Measurements from ENCODE around the gene MYLK. TPM values are rescaled to one million over a fixed set of nuclear protein-coding genes. Genes with fewer than 3 reads are reported as not detected.
A peak's percentile ranks its signal among the peaks of the same experiment; 100 is the strongest.

Gene MYLK
- polyA plus RNA-seq, 3 donors, result 125 to 143 (median 136) TPM

- DNase-seq (ENCODE audit: extremely low read depth in 1 of 11, low read depth in 9 of 11, low spot score in 4 of 11), result no peak
Measured at GRCh38 chr3:123682302-123682701, 201.8 kb downstream of the MYLK start.

- DNase-seq (ENCODE audit: extremely low read depth in 1 of 11, low read depth in 9 of 11, low spot score in 4 of 11), result no peak
Measured at GRCh38 chr3:123679712-123680386, 204.3 kb downstream of the MYLK start.

GRCh38 chr3:123678108-123678511, 206.0 kb downstream of the MYLK start:
- DNase-seq (ENCODE audit: extremely low read depth in 1 of 11, low read depth in 9 of 11, low spot score in 4 of 11), result no peak

GRCh38 chr3:123672429-123673146, 211.5 kb downstream of the MYLK start:
- no peak for DNase-seq (ENCODE audit: extremely low read depth in 1 of 11, low read depth in 9 of 11, low spot score in 4 of 11)

- no peak for DNase-seq (ENCODE audit: extremely low read depth in 1 of 11, low read depth in 9 of 11, low spot score in 4 of 11)
Measured at GRCh38 chr3:123670743-123671142, 213.4 kb downstream of the MYLK start.

- no peak for DNase-seq (ENCODE audit: extremely low read depth in 1 of 11, low read depth in 9 of 11, low spot score in 4 of 11)
Measured at GRCh38 chr3:123668906-123669305, 215.2 kb downstream of the MYLK start.

GRCh38 chr3:123667784-123668183, 216.3 kb downstream of the MYLK start:
- no peak for DNase-seq (ENCODE audit: extremely low read depth in 1 of 11, low read depth in 9 of 11, low spot score in 4 of 11)

- no peak for DNase-seq (ENCODE audit: extremely low read depth in 1 of 11, low read depth in 9 of 11, low spot score in 4 of 11)
Measured at GRCh38 chr3:123664753-123665152, 219.4 kb downstream of the MYLK start.

- no peak for DNase-seq (ENCODE audit: extremely low read depth in 1 of 11, low read depth in 9 of 11, low spot score in 4 of 11)
Measured at GRCh38 chr3:123663977-123664376, 220.2 kb downstream of the MYLK start.

- DNase-seq (ENCODE audit: extremely low read depth in 1 of 11, low read depth in 9 of 11, low spot score in 4 of 11), result no peak
Measured at GRCh38 chr3:123661973-123662372, 222.2 kb downstream of the MYLK start.

GRCh38 chr3:123660900-123661299, 223.2 kb downstream of the MYLK start:
- peak in 10 of 11 donors; percentile 74 to 92 (median 82) for DNase-seq (ENCODE audit: extremely low read depth in 1 of 11, low read depth in 9 of 11, low spot score in 4 of 11)

GRCh38 chr3:123660141-123660675, 223.9 kb downstream of the MYLK start:
- peak in 2 of 11 donors; percentile 64 to 70 for DNase-seq (ENCODE audit: extremely low read depth in 1 of 11, low read depth in 9 of 11, low spot score in 4 of 11)

GRCh38 chr3:123658852-123659206, 225.3 kb downstream of the MYLK start:
- no peak for DNase-seq (ENCODE audit: extremely low read depth in 1 of 11, low read depth in 9 of 11, low spot score in 4 of 11)

GRCh38 chr3:123658118-123658851, 225.8 kb downstream of the MYLK start:
- no peak for DNase-seq (ENCODE audit: extremely low read depth in 1 of 11, low read depth in 9 of 11, low spot score in 4 of 11)

- no peak for DNase-seq (ENCODE audit: extremely low read depth in 1 of 11, low read depth in 9 of 11, low spot score in 4 of 11)
Measured at GRCh38 chr3:123657568-123657967, 226.6 kb downstream of the MYLK start.

- no peak for DNase-seq (ENCODE audit: extremely low read depth in 1 of 11, low read depth in 9 of 11, low spot score in 4 of 11)
Measured at GRCh38 chr3:123657111-123657510, 227.0 kb downstream of the MYLK start.

- DNase-seq (ENCODE audit: extremely low read depth in 1 of 11, low read depth in 9 of 11, low spot score in 4 of 11), result no peak
Measured at GRCh38 chr3:123656691-123657090, 227.4 kb downstream of the MYLK start.

GRCh38 chr3:123656274-123656673, 227.9 kb downstream of the MYLK start:
- no peak for DNase-seq (ENCODE audit: extremely low read depth in 1 of 11, low read depth in 9 of 11, low spot score in 4 of 11)

- no peak for DNase-seq (ENCODE audit: extremely low read depth in 1 of 11, low read depth in 9 of 11, low spot score in 4 of 11)
Measured at GRCh38 chr3:123655400-123655799, 228.7 kb downstream of the MYLK start.

GRCh38 chr3:123653221-123653682, 230.9 kb downstream of the MYLK start:
- DNase-seq (ENCODE audit: extremely low read depth in 1 of 11, low read depth in 9 of 11, low spot score in 4 of 11), result no peak

All from renal cortex interstitium (tissue), 11 donors.